Coronary artery (tissue), 2 donors: ENCODE measurements around the gene LTBR.
"Not testable (repeated sequence)": the region's sequence is repeated elsewhere in the genome, so short reads cannot be mapped to it uniquely, and the experiment has no call there.

Experiments used
- DNase-seq: peaks from one replicate; pipeline ENCODE4 v3.0.0-alpha.2; 2017; ENCODE audit warnings: low spot score
- H3K27ac ChIP-seq, 2 donors: fragments of 200-600 bp; sonication (generic); one replicate each; pipeline ENCODE4 v1.5.1; 2016 to 2019
- H3K4me3 ChIP-seq: fragments of 200-600 bp; sonication (generic); 2 replicates; pipeline ENCODE4 v1.5.1; 2016; ENCODE audit warnings: mild to moderate bottlenecking, moderate library complexity
- CTCF ChIP-seq: fragments of 200-600 bp; sonication (generic); IDR thresholded peaks from one replicate; pipeline ENCODE4 v1.5.1; 2019; ENCODE audit warnings: antibody characterized with exemption

The LTBR gene

GRCh38 chr12:6425590-6426531 lies 41.9 kb downstream of the LTBR start:
- no peak overlapping the region for H3K27ac ChIP-seq

DNA sequence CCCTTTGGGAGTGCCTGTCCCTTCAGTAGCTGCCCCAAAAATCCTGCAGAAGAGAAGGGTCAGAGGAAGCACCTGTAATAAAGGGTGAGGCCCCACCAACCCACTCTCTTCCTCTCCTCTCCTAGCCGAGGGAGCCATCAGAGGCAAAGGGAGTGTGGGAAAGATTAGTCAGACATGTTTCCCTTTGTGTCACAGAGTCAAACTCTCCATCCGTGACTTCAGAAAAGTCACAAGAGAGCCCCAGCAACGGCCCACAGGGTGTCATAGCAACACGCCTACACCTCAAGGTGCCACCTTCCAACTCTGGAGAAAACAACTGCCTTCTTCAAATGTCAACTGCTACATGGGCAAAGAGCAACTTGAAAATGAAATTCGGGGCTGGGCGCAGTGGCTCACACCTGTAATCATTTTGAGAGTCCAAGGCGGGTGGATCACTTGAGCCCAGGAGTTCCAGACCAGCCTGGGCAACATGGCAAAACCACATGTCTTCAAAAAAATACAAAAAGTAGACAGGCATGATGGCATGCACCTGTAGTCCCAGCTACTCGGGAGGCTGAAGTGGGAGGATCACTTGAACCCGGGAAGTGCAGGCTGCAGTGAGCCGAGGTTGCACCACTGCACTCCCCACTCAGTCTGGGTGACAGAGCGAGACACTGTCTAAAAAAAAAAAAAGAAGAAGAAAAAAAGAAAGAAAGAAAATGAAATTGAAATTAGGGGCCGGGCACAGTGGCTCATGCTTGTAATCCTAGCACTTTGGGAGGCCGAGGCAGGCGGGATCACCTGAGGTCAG lies 43.1 kb downstream of the LTBR start:
- no peak for DNase-seq
- H3K4me3 ChIP-seq: no peak overlapping the region
- H3K27ac ChIP-seq: no peak overlapping the region
- no peak for TF ChIP-seq CTCF

More at GRCh38 chr12:6425590-6426531, 41.9 kb downstream of the LTBR start:
- TF ChIP-seq CTCF: no peak
- no peak overlapping the region for H3K4me3 ChIP-seq
- no peak for DNase-seq

- not testable (repeated sequence) for DNase-seq, H3K27ac ChIP-seq, H3K4me3 ChIP-seq
Observed at GRCh38 chr12:6427796-6428195, 43.8 kb downstream of the LTBR start.

- Histone ChIP-seq H3K4me3 (no peak overlapping the region), H3K27ac (no peak overlapping the region)
- TF ChIP-seq CTCF: no peak
- no peak for DNase-seq
Observed at GRCh38 chr12:6428326-6428725, 44.4 kb downstream of the LTBR start.

DNA sequence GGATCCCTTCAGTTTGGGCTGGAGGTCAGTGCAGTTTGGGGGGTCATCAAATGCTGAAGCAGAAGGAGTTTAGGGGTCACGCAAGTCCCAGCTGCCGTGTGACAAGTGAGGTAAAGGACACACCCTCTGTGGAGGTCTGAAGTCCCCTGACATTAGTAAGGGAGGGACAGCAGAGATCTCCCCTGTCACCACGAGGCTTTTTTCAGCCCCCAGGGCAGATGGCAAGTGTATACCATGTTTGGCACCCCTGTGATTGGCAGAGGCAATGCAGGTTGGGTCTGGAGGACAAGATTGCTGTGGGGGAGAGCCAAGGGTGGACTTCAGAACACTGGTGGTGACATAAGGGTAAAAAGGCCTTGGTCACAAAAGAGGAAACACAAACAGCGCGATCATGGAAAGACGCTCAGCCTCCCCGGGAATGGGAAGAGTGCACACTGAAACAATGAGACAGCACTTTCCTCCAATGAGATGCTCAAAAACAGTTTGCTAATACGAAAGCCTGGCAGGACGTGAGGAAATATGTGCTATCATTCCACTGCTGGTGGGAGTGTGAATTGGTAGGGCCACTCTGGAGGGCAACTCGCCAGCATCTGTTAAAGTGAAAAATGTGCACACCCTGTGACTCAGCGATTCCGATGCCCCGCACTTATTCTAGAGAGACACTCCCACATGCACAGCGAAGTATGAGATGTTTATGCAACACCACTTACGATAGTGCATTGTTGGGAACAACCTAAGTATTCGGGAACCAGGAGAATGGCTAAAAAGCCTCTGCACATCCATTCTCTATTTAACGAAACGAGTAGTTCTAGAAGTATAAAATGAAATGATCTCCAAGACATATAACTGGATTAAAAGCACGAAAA lies 46.4 kb downstream of the LTBR start:
- TF ChIP-seq CTCF: no peak
- peak overlapping the region; percentile 25 to 88 for H3K27ac ChIP-seq
- peak overlapping the region; percentile 54 for H3K4me3 ChIP-seq
- peak; percentile 95 for DNase-seq

DNA sequence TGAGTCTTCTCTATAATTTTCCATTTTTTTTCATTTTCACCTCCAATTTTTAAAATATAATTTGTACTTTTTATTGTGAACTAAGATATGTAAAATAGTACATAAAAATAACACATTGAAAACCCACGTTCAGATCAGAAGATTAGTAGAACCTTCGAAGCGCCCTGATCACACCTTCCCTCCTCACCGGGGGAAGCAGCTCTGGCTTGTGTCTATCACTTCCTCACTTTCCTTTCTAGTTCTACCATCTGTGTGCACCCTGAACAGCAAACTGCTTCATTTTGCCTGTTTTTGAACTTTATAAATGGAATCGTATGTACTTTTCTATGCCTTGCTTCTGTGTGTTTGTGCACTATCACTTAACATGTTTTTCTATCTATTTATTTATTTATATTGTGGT lies 49.0 kb downstream of the LTBR start:
- Histone ChIP-seq H3K27ac (no peak overlapping the region), H3K4me3 (no peak overlapping the region)
- no peak for DNase-seq
- no peak for TF ChIP-seq CTCF
